Naive thymus-derived CD8-positive, alpha-beta T cell (primary cell): ENCODE results near the gene SLC2A3. TPM values are rescaled to one million over a fixed set of nuclear protein-coding genes. Genes with fewer than 3 reads are reported as not detected.
"Not testable (repeated sequence)": the region's sequence is repeated elsewhere in the genome, so short reads cannot be mapped to it uniquely, and the experiment has no call there.

Source experiments
- ATAC-seq, 2 donors: fragments of 150-1000 bp; cut with Tn5 transposase in 1 of 2; sonication (Bioruptor Pico), chemical (Tn5 transposase) in 1 of 2; 1 replicate in 1 of 2; 2 replicates in 1 of 2; pipeline ENCODE4 v1.10.0; 2021; ENCODE audit warnings: mild to moderate bottlenecking in 2 of 2, moderate library complexity in 2 of 2
- POLR2A ChIA-PET: fragments of 350-600 bp; sonication (Branson Sonifier 250); formaldehyde crosslinking; loops from one replicate; lab custom pipeline; 2021; ENCODE audit warnings: antibody characterized with exemption; lab: Charles Lee
- DNase-seq, 10 donors: peaks; one replicate each; pipeline versions ENCODE4 v3.0.0 to v3.0.0-alpha.2; 2020 to 2022
- H3K27ac Mint-ChIP-seq, 10 donors: one replicate each; pipeline ENCODE4 v1.8.0; 2020 to 2022; ENCODE audit warnings: mild to moderate bottlenecking in 10 of 10, mixed read lengths in 10 of 10, moderate library complexity in 4 of 10, inconsistent platforms in 1 of 10
- H3K27me3 Mint-ChIP-seq, 5 donors: one replicate each; pipeline ENCODE4 v1.8.0; 2021 to 2022; ENCODE audit warnings: mixed read lengths in 5 of 5
- H3K36me3 Mint-ChIP-seq, 3 donors: one replicate each; pipeline ENCODE4 v1.8.0; 2020 to 2022; ENCODE audit warnings: mixed read lengths in 3 of 3, mild to moderate bottlenecking in 2 of 3, inconsistent platforms in 1 of 3
- H3K4me1 Mint-ChIP-seq, 4 donors: one replicate each; pipeline ENCODE4 v1.8.0; 2021 to 2022; ENCODE audit warnings: mixed read lengths in 4 of 4
- H3K4me3 Mint-ChIP-seq, 10 donors: one replicate each; pipeline ENCODE4 v1.8.0; 2020 to 2022; ENCODE audit warnings: mild to moderate bottlenecking in 10 of 10, mixed read lengths in 10 of 10, moderate library complexity in 6 of 10, inconsistent platforms in 1 of 10
- H3K9me3 Mint-ChIP-seq, 9 donors: one replicate each; pipeline ENCODE4 v1.8.0; 2020 to 2022; ENCODE audit warnings: mixed read lengths in 9 of 9, mild to moderate bottlenecking in 3 of 9, inconsistent platforms in 1 of 9, moderate library complexity in 1 of 9
- polyA plus RNA-seq, 3 donors: library from polyadenylated mRNA; unstranded; fragments of 300-500 nt; fragmentation: Illumina TruSeq; gene quantifications; one replicate each; pipeline ENCODE4 v1.2.3, GENCODE V29; 2021
- total RNA-seq, 8 experiments: library from RNA in 2 of 8; stranded (reverse) in 2 of 8; gene quantifications; one replicate each; pipeline ENCODE4 v1.2.3 and lab custom pipeline; 2021 to 2026

The SLC2A3 gene
- total and polyA plus RNA-seq, 5 experiments from 2014 or later: 47.6 to 115 (median 88.0) TPM

GRCh38 chr12:7970475-7971252 is 34.7 kb upstream of the SLC2A3 start:
- peak overlapping the region; percentile 79 to 92 (median 87) for H3K4me3 Mint-ChIP-seq
- H3K9me3 Mint-ChIP-seq: no peaks in the 10 kb centered on the region
- peak; percentile 87 to 91 for ATAC-seq
- H3K27me3 Mint-ChIP-seq: no peaks in the 10 kb centered on the region
- peak; percentile 75 to 91 (median 82) for DNase-seq
- H3K4me1 Mint-ChIP-seq: peaks cover 10 to 33% (median 30%) of the 10 kb centered on the region in 4 donors
- POLR2A ChIA-PET: interaction anchor here (0.9 to 6.4 kb wide), 14 partner anchors 10 to 116 kb away, joined by 3 to 86 read pairs (median 5); partner anchors contain the start of genes NECAP1 and SLC2A3
- peaks cover 0 to 2% (median 0%) of the 10 kb centered on the region in 3 donors for H3K36me3 Mint-ChIP-seq
- peak overlapping the region; percentile 94 to 99 (median 96) for H3K27ac Mint-ChIP-seq

DNA sequence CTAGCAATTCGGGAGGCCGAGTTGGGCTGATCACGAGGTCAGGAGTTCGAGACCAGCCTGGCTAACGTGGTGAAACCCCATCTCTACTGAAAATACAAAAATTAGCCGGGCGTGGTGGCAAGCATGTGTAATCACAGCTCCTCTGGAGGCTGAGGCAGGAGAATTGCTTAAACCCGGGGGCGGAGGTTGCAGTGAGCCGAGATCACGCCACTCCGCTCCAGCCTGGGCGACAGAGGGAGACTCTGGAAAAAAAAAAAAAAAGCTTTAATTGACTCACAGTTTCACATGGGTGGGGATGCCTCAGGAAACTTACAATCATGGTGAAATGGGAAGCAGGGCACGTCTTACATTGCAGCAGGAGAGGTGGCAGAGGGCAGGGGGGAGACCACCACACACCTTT is 30.6 kb upstream of the SLC2A3 start:
- H3K4me1 Mint-ChIP-seq: peaks cover 11 to 35% (median 29%) of the 10 kb centered on the region in 4 donors
- POLR2A ChIA-PET: interaction anchor here (0.7 to 3.6 kb wide), 3 partner anchors 31 to 1736 kb away, joined by 3 to 18 read pairs (median 3); partner anchors contain the start of gene SLC2A3
- H3K27me3 Mint-ChIP-seq: no peaks in the 10 kb centered on the region
- no peaks in the 10 kb centered on the region for H3K9me3 Mint-ChIP-seq
- no peak overlapping the region for H3K4me3 Mint-ChIP-seq
- H3K36me3 Mint-ChIP-seq: peaks cover 0 to 2% (median 0%) of the 10 kb centered on the region in 3 donors
- H3K27ac Mint-ChIP-seq: peak overlapping the region in 1 of 10 donors; percentile 48
- DNase-seq: no peak
- no peak for ATAC-seq

DNA sequence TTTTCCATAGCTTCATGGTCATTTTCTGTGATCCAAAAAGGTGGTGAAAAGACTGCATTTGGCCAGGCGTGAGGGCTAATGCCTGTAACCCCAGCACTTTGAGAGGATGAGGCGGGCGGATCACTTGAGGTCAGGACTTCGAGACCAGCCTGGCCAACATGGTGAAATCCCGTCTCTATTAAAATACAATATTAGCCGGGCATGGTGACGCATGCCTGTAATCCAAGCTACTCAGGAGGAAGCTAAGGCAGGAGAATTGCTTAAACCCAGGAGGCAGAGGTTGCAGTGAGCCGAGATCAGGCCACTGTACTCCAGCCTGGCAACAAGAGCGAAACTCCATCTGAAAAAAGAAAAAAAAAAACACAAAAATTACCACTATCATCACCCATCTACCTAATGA is 28.7 kb upstream of the SLC2A3 start:
- peaks cover 8 to 35% (median 29%) of the 10 kb centered on the region in 4 donors for H3K4me1 Mint-ChIP-seq
- not testable (repeated sequence) for H3K9me3 Mint-ChIP-seq
- peak overlapping the region in 3 of 10 donors; percentile 7 to 67 (median 9) for H3K27ac Mint-ChIP-seq

DNA sequence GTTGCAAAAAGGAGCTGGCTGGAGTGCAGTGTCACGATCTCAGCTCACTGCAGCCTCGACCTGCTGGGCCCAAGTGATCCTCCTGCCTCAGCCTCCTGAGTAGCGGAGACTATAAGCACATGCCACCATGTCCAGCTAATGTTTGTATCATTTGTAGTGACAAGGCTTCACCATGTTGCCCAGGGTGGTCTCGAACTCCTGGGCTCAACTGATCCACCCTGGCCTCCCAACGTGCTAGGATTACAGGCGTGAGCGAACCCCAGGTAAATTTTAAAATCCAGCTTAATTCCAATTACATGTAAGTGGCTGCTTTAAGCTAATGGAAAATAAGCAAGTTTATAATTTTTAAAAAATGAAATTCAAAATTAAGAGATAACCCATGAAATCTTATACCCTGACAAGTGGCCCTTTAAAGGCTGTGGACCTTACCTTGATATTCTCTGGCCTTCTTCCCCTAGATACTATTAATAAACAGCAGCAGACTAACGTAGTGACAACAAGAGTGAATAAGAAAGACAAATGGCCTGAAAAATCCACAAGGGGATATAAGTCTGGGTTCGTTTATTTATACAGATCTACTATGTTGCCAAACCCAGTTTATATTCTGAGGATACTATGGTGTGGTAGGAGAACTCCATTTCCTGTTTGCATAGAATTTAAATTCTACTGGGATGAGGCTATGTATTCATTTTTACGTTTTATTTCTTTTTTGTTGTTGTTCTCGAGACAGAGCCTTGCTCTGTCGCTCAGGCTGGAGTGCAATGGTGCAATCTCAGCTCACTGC is 25.6 kb upstream of the SLC2A3 start:
- no peaks in the 10 kb centered on the region for H3K9me3 Mint-ChIP-seq
- H3K4me1 Mint-ChIP-seq: peaks cover 19 to 48% (median 40%) of the 10 kb centered on the region in 4 donors
- H3K27ac Mint-ChIP-seq: peak overlapping the region; percentile 89 to 99 (median 97)
- H3K27me3 Mint-ChIP-seq: no peaks in the 10 kb centered on the region
- DNase-seq: no peak
- no peak for ATAC-seq
- POLR2A ChIA-PET: interaction anchor here (0.6 to 10.5 kb wide), 13 partner anchors 10 to 105 kb away, joined by 3 to 311 read pairs (median 8); partner anchors contain the start of genes C3AR1 and SLC2A3
- no peaks in the 10 kb centered on the region for H3K36me3 Mint-ChIP-seq
- H3K4me3 Mint-ChIP-seq: peak overlapping the region; percentile 29 to 95 (median 91)

More for the DNA sequence above, 28.7 kb upstream of the SLC2A3 start:
- not testable (repeated sequence) for H3K4me3 Mint-ChIP-seq, ATAC-seq, H3K36me3 Mint-ChIP-seq, H3K27me3 Mint-ChIP-seq, DNase-seq
- POLR2A ChIA-PET: interaction anchor here (0.6 to 10.5 kb wide), 3 partner anchors 26 to 34 kb away, joined by 3 to 311 read pairs (median 5); partner anchors contain the start of gene SLC2A3

- Mint-ChIP-seq H3K36me3 (no peaks in the 10 kb centered on the region), H3K27me3 (no peaks in the 10 kb centered on the region), H3K27ac (peak overlapping the region; percentile 89 to 99 (median 97)), H3K4me1 (peaks cover 19 to 48% (median 40%) of the 10 kb centered on the region in 4 donors), H3K4me3 (peak overlapping the region; percentile 80 to 95 (median 91)), H3K9me3 (no peaks in the 10 kb centered on the region)
- ATAC-seq: peak; percentile 40 to 52
- POLR2A ChIA-PET: interaction anchor here (0.6 to 10.5 kb wide), 9 partner anchors 12 to 107 kb away, joined by 3 to 311 read pairs (median 5); partner anchors contain the start of genes C3AR1 and SLC2A3
- DNase-seq: peak in 9 of 10 donors; percentile 11 to 71 (median 42)
These were observed 23.7 kb upstream of the SLC2A3 start for GRCh38 chr12:7959701-7960121.

- DNase-seq: no peak
- Mint-ChIP-seq H3K4me1 (peaks cover 19 to 48% (median 40%) of the 10 kb centered on the region in 4 donors), H3K36me3 (no peaks in the 10 kb centered on the region), H3K27me3 (no peaks in the 10 kb centered on the region), H3K9me3 (no peaks in the 10 kb centered on the region), H3K27ac (peak overlapping the region; percentile 89 to 99 (median 97)), H3K4me3 (peak overlapping the region; percentile 80 to 95 (median 91))
- POLR2A ChIA-PET: interaction anchor here (1.0 to 10.5 kb wide), 7 partner anchors 12 to 97 kb away, joined by 3 to 311 read pairs (median 10); partner anchors contain the start of gene SLC2A3
- no peak for ATAC-seq
These were observed 23.3 kb upstream of the SLC2A3 start for GRCh38 chr12:7959278-7959677.

DNA sequence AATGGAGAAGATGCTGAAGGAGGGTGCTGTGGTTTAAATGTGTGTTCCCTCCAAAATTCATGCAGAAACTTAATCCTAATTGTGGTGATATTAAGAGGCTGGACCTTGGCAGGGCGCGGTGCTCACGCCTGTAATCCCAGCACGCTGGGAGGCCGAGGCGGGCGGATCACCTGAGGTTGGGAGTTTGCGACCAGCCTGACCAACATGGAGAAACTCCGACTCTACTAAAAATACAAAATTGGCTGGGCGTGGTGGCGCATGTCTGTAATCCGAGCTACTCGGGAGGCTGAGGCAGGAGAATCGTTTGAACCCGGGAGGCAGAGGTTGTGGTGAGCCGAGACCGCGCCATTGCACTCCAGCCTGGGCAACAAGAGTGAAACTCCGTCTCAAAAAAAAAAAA is 18.9 kb upstream of the SLC2A3 start:
- not testable (repeated sequence) for ATAC-seq, DNase-seq

DNA sequence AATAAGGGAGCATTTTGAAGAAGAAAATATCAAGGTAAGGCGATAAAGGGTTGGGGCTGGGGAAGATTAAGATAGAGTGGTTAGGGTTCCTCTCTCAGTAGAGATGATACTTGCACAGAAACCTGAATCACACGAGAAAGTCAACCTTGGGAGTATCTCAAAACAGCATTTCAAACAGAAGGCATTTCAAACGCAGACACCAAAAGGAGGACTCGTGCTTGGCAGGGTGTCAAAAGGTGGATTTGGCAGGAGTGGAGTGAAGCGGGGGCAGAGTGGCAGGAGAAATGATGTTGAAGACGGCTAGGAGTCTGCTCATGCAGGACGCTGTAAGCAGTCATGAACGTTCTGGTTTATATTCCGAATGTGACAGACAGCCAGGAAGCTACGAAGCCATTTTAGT is 18.4 kb upstream of the SLC2A3 start:
- H3K4me1 Mint-ChIP-seq: peaks cover 9 to 21% (median 15%) of the 10 kb centered on the region in 4 donors
- not testable (repeated sequence) for H3K4me3 Mint-ChIP-seq, H3K27ac Mint-ChIP-seq, H3K36me3 Mint-ChIP-seq, ATAC-seq, H3K9me3 Mint-ChIP-seq, DNase-seq, H3K27me3 Mint-ChIP-seq
- POLR2A ChIA-PET: interaction anchor here (10.5 kb wide), 1 partner anchor 20 kb away, joined by 311 read pairs; the partner anchor contains the start of gene SLC2A3

More for the DNA sequence above, 18.9 kb upstream of the SLC2A3 start:
- H3K36me3 Mint-ChIP-seq, H3K9me3 Mint-ChIP-seq, H3K27me3 Mint-ChIP-seq, H3K4me3 Mint-ChIP-seq: not testable (repeated sequence)
- H3K4me1 Mint-ChIP-seq: peaks cover 13 to 25% (median 20%) of the 10 kb centered on the region in 4 donors
- H3K27ac Mint-ChIP-seq: peak overlapping the region in 1 of 10 donors; percentile 25
- POLR2A ChIA-PET: interaction anchor here (0.7 to 10.5 kb wide), 2 partner anchors 20 to 139 kb away, joined by 3 to 311 read pairs; partner anchors contain the start of gene SLC2A3

DNA sequence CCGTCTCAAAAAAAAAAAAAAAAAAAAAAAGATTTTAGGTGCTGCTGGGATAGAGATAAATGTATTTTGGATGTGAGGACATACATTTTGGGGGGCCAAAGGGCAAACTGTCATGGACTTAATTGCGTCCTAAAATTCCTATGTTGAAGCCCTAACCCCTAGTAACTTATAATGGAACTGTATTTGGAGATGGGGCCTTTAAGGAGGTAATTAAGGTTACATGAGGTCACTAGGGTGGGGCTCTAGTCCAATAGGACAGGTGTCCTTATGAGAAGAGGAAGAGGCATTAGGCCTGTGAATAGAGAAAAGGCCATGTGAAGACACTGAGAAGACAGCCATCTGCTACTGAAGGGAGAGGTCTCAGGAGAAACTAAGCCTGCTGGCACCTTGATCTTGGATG is 17.9 kb upstream of the SLC2A3 start:
- H3K27me3 Mint-ChIP-seq, H3K27ac Mint-ChIP-seq, H3K9me3 Mint-ChIP-seq, H3K4me3 Mint-ChIP-seq, POLR2A ChIA-PET, ATAC-seq, H3K36me3 Mint-ChIP-seq, DNase-seq: not testable (repeated sequence)
- H3K4me1 Mint-ChIP-seq: peaks cover 8 to 18% (median 13%) of the 10 kb centered on the region in 4 donors

- Mint-ChIP-seq H3K4me1 (peaks cover 4 to 12% (median 7%) of the 10 kb centered on the region in 4 donors), H3K36me3 (no peaks in the 10 kb centered on the region), H3K4me3 (no peak overlapping the region), H3K27ac (no peak overlapping the region), H3K27me3 (no peaks in the 10 kb centered on the region), H3K9me3 (no peaks in the 10 kb centered on the region)
- no peak for ATAC-seq
- DNase-seq: no peak
- POLR2A ChIA-PET: no interaction called here
These were observed 15.7 kb upstream of the SLC2A3 start for GRCh38 chr12:7951671-7952070.

- DNase-seq, H3K27me3 Mint-ChIP-seq, H3K9me3 Mint-ChIP-seq, H3K36me3 Mint-ChIP-seq, H3K4me3 Mint-ChIP-seq, ATAC-seq: not testable (repeated sequence)
- Mint-ChIP-seq H3K27ac (peak overlapping the region in 1 of 10 donors; percentile 56), H3K4me1 (peaks cover 4 to 12% (median 7%) of the 10 kb centered on the region in 4 donors)
- POLR2A ChIA-PET: interaction anchor here (0.6 kb wide), 1 partner anchor 23 kb away, joined by 3 read pairs; no protein-coding TSS in a partner anchor
These were observed 14.4 kb upstream of the SLC2A3 start for GRCh38 chr12:7950230-7950943.
